HG02642 (cell line): ENCODE results near the gene CFAP65.

Source experiments
- ATAC-seq: cut with Tn5 transposase; IDR thresholded peaks from one replicate; pipeline ENCODE4 v1.9.1; 2021; ENCODE audit warnings: mild to moderate bottlenecking; ENCODE audit not compliant: unreplicated experiment, poor library complexity

The CFAP65 gene

DNA sequence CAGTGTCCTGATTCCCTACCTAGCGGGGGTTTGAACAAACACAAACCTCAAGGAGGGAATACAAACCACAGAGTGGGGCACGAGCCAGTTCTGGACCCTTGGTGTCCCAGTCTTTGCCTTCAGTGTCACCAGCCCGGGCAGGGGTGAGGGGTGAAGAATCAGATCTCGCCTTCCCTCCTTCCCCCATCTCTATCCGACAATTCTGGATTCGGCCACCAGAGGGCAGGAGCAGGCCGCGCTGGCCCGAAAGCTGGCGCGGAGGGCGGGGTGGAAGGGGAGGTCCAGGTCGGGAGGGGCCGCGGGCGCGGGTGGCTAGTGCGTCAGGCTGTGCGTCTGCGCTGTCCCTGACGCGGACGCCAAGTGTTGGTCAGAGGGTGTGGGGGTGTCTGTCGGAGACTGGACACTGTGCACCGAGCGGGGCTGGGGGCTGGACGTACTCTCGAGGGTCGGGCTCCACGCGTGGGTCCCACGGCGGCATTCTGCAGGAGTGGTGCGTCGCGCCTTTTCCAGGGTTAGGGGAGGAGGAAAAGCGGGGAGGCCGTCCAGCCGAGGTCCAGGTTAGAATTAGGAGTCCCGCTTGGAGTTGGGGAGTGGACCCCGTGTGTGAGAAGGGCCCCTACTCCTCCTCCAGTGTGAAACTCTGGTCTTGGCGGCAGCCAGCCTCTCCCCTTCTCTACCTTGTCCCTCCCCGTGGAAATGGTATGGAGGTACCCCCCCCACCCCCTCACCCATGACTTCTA is 45.2 kb downstream of the CFAP65 start:
- ATAC-seq, result peak; percentile 71

DNA sequence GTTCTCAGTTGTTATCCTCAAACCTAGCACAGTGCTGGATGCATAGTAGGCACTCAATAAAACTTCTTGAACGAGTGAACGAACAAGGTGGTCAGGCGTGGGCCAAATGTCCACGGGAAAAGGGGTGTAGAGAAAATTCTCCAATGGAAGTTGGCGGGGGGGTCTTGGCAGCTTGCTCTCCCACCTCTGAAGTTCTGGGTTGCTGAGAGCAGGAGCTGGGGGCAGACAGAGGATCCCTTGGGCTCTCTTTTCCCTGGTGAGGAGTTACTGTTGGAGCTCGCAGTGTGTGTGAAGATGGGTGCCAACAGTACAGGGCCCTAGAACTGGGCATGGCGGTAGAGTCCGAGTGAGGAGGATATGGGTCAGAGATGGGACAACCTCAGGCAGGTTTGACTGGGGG is 45.8 kb downstream of the CFAP65 start:
- ATAC-seq, result no peak

DNA sequence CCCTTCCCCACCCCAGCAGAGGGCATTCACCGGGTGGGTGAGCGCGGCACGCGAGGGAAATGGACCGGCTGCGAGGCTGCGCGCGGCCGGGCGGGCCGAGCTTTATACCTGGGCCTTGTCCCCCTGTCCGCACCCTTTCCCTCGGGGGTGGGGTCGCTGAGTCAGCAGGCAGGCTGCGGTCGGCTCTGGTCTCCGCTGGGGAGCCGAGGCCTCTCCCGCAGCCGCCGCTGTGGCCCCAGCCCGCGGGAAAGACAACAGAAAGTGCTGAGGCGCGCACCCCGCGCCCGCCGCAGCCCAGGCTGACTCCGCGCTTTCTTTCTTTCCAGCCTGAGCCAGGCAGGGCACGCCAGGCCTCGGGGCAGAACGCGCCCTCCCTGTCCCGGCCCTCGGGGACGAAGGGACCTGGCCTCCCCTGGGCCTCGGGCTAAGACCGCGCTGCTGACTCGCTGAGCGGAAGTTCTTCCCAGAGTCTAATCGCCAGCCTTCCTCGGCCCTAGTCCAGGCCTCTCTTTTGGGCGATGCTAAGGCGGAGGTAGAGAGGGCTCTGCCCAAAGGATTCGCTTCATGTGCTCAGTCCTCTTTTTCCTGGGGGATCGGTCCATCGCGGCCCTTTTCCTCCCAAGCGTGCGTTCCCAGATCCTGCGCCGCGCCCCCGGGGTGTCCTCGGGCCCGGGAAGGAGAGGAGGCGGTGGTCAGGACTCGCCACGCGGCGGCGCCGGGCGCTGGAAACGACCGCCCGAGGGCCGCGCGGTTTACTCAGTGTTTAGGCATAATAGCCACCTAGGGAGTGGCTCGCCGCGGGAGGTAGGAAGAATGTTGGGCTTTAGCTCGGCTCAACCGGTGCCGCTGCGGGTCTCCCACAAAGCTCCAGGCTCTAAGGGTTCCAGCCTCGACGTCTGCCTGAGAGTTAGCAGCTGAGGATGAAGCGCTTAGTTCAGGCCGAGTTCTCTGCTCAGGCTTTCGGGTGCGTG is 47.7 kb downstream of the CFAP65 start, which contains the start of gene CRYBA2:
Gene CRYBA2, minus strand, starts transcription at position 78 of the 971 bp plus-strand sequence. CDS start 246 bp downstream, outside the sequence.
- no peak for ATAC-seq

DNA sequence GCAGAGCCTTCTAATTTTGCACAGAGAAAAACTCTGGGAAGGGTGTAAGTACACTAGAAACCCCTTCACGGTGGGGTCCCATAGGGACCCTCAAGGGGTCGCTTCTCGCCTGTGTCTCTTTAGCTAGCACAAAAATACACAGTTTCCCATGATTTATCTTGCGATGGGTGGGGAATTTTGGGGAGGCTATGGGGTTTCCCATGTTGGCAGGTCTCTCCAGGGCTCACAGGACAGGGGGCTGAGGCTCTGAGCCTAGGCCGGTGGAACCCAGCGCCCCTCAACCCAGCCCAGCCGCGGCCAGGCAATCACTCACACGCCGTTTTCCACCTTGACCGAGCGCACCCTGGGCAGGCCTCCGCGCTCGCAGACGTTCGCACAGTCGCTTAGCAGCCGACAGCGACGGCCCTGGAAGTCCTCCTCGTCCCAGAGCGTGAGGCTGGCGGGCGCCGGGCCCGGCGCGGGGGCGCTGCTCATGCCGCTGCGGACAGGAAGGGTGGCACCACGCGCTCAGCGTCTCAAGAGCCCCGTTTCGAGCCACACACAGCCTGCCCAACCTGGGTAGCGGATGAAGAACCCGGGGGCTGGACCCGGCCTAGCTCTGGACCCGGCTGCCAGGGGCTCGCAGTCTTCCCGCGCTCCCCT is 48.5 kb downstream of the CFAP65 start:
- ATAC-seq, result no peak

DNA sequence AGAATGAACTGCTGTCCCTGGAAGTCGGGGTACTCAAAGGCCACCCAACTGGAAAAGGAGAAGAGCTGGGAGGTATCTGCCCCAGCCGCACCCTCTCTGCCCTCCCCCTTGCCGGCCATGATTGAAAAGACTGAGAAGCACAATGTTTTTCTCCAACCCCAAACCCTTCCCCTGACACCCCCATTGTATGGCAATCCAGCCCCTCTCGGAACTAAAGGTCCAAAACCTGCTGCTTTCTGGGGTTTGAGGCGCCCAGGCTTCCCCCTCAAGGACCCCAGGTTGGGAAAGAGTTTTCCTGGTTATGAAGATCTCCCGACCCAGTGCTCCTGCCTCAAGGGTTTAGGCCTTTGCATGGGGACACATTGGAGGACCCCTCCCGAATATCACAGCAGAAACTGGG is 49.1 kb downstream of the CFAP65 start:
- no peak for ATAC-seq

DNA sequence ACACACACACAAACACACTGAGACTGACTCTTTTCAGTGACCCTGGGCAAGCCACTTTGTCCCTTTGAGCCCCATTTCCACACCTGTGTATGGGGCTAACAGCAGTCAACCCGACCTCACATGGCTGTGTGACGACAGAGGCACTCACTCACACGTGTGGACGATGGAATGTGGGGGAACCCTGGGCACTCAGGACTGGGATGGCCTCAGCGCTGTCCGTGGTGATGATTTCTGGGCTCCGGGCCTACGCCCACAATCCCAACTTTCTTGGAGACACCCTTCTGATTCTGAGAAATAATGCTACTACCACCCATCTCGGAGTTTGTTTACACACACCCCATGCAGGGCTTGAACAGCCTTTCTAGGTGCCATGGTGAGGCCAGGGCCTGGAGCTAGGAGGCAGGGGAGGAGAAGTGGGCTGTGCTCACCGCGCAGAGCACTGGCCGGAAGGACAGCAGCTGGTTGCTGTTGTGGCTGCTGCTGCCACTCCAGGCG is 49.6 kb downstream of the CFAP65 start:
- no peak for ATAC-seq

DNA sequence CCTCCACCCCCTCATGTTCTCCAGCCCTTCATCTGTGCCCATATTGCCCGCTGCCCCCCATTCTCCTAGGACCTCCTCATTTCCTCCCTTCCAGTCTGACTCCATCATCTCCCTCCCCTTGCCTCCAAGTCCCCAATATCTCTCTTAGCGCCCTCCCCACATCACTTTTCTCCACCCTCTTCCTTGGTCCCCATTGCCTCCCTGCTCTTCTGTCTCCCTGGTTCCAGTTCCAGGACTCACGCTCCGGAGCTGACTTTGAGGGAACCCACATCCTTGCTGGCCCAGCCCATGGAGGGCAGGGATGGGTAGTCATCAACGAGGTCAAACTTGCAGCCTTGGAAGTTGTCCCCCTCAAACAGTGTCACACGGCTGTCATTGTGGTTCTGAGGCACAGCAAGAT is 50.7 kb downstream of the CFAP65 start:
- no peak for ATAC-seq

DNA sequence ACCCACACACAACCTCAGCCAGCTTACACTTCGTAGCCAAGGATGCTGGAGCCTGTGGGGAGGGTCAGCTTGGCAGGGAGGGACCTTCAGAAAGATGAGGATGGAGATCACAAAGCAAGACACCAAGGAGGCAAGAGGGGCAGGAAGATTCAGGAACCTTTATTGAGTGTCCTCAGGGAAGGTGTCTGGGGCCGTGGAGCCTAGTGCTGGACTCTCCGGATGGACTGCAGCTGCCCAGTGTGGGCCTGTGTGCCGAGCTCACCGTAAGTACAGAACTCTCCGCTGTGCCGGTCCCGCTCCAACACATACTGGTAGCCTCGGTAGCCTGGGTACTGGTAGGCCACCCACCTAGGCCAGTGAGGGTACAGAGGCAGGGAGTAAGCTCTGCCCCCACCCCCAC is 51.3 kb downstream of the CFAP65 start:
- no peak for ATAC-seq

DNA sequence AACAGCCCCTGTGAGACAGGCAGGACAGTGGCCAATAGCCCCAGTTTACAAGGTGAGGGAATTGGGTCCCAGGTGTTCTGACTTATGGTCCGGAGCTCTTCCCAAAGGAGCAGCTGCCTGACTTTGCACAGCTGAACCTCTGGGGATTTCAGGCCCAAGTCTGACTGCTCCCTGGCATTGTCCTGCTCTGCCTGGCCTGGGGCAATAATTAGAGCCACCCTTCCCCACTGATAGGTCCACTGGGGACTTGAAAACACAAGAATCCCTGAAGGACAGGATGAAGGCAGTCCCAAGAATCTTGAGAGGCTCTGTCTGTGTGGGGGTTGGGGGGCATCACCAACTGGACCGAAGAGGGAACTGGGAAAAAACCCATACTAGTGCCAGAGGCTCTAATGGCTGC is 52.7 kb downstream of the CFAP65 start:
- no peak for ATAC-seq

DNA sequence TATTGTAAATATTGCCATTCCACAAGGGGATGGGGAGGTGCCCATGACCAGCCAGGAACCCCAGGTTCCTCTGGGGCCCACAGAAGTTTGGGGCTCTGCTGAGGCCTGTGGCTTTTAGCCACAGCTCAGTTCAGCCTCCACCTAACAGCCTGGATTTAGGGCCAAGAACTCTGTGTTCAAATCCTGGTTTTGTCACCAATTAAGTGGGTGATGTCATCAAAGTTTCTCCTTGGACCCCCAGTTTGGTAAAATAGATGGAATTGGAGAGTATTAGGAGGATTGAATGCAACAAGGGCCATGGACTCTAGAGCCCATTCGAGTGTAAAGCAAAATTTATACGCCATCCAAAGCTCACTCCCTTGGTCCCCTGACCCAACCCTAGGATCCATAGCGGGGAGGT is 53.2 kb downstream of the CFAP65 start:
- ATAC-seq, result no peak

DNA sequence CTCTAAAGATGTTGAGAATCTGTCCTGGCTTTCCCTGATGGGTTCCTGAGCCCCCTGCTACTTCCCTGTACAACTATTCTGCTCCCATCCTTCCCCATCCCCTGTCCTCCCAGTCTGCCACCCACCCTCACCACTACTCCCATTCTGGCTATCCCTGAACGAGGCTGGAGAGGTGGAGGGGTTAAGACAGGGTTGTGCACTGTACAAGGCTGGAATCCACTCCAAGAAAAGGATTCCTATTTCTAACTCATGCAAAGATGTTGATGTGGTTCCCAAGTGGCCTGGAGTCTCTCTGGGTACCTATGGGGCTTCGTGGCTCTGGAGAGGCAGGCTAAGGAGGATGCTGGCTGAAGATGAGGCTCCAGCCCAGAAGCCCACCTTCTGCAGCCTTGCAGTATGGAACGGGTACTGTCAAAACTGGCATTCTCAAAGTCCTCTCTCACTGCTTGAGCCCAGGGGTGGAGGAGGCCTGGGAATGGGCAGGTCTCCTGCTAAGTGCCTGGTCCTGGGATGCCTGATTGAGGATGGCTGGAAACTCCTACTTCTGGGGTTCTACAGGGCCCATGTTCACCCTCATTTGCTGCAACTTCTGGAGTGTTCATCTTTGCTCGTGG is 55.1 kb downstream of the CFAP65 start:
- no peak for ATAC-seq

DNA sequence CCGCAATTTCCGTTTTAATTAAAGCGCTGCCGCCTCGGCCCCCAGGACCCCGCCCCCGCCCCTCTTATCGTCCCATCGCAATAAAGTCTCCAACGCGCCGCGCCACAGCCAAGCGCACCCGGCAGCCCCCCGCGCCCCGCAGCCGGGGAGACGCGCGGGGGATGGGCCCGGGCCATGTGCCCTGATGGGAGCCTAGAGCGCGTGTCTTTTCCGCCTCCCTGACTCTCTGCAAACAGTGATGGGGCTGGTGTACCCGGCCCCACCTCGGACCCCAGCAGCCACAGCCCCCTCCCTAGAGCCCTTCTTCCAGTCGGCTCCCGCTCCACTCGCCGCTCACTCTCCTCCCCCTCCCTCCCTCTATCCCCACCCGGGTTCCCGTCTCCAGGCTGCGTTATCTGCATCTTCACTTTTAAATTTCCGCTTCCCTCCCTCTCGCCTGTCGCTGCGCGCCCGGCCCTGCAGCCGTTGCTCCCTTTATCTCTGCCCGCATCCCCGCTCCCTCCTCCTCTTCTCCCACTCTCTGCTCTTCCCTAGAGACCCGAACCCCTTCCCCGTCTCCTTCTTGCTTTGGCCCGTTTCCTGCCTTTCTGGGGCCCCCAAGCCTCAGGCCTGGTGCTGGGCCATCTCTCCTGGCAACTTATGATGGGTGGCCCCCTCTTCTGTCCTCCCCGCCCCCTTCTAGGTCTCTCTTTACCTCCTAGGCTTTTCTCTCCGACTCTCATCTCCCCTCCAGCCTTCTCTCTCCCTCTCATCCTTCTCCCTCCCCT is 55.8 kb downstream of the CFAP65 start:
- ATAC-seq, result no peak

DNA sequence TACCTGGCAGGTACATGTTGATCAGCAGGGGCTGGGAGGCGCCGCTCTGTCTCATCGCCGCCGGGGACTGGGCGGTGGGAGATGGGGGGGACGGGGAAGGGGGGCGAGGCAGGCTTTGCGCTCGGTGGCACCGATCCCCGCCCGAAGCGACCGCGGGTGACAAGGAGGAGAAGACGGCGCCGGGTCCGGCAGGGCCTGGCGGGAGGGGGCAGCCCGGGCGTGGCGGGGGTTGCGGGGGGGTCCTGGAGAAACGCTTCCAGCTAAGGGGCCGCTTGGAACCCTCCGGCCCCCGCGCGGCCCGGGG is 56.3 kb downstream of the CFAP65 start, which contains the start of gene FEV:
Gene FEV, minus strand, starts transcription at position 164 of the 304 bp plus-strand sequence. Its CDS starts 109 bp downstream, at position 55.
- no peak for ATAC-seq

DNA sequence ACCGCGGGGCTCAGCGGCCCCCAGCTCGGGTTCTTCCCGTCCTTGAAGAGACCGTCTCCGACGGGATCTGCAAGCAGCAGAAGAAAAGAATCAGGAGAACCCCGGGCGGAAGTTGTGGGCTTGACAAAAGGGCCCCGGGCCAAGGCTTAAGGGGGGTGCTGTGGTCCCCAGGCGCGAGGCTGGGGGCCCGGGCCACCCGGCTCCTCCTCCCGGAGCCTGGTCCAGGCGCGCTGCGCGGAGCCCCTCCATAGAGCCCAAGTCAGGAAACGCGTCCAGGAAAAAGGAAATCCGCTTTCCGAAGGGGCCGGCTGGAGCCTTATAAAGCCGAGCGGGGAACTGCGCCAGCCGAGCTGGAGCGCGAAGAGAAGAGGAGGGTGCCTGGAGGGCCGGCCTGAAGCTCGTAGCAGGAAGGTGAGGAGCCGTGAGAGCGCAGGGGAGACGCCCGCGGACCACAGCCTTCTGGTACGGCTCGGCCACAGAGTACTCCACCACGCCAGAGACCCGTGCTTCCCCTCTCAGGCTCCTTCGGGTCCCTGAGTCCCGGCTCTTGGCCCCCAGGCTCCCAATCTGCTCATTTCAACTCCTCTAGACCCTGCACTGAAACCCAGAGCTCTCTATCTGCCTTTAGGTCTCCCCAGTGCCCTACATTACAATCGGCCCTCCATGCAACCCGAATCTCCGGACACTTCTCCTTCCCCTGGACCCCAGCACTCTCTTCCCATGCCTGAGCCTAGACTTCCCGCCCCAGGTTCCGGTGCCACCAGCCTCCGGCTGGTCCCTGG is 56.9 kb downstream of the CFAP65 start:
- no peak for ATAC-seq

DNA sequence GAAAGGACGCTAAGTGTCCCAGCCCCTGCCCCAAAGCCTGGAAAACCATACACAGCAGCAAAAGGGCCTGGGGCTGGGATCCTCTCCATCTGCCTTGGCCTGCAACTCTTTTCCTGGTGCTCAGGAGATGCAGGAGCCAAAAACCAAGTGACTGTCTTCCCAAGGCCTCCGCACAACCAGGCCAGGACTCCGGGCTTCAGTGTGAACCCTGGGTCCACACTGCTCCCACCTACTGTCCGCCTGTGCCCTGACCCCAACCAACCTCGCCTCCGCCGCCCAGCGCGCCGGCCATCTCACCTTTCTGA is 57.4 kb downstream of the CFAP65 start:
- ATAC-seq, result no peak

DNA sequence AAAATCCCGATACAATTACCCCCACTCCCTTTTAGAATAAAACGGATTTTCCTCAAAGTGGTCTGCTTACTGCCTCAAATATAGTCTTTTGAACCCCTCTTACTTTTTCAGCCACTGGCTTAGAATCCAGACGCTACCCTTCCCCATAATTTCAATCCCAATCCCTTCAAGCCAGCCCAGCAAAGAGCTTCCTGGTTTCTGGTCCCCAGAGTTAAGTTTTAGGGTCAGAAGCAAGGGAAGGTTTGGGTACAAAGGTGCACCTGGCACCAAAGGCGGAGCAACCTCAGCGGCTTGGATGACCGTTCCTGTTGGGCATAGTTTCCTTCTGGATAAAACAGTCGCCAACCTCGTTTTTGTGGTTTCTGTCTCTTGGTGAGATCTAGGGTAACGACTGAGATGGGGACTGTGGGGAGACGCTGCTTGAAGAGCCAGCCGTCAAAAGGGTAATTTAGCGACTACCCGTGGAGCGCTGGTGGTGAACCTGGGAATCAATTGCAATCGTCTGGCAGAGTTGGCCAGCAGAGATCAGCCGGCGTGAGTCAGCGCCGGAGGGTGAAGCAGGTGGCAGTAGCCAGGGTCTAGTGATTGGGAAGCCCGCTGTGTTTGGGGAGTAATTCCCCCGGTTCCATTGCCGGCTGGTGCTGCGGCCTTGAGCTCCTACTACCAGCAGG is 57.9 kb downstream of the CFAP65 start:
- ATAC-seq, result no peak

DNA sequence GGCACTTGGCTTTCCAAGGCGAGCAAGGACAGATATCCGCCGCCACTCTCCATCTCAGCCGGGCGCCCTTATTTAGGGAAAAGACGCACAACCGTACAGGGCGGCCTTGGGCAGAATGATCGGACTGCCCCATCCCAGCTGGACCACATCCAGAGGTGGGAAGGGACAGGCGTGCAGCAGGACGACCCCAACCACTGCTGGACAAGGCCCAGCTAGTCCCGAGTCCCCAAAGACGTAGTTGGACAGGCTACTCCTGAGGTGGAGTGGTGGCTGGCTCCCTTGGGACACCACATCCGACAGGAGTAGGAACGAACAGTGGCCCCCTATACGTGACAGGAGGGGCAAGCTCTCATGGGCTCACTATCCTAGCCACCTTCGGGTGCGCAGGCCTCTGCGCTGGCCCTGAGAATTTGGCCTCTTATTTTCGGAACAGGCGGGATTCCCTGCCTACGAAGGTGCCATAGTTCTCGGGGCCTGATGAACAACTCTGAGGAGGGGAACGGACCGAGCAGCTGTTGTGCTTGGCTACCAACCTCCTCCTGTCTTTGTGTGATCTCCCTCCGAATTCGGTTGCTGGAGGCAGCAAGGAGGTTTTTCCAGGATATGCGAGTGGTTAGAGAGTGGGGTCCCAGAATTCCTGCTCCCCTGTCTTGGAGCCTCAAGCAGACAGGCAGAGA is 58.6 kb downstream of the CFAP65 start:
- no peak for ATAC-seq
